Lower leg skin (tissue), 3 donors: ENCODE results near the gene MOGAT2.

Experiments
- CTCF ChIP-seq, 3 donors: fragments of 450-650 bp; IDR thresholded peaks; one replicate each; pipeline ENCODE4 v1.5.1; 2016; ENCODE audit warnings: antibody characterized with exemption in 3 of 3, mild to moderate bottlenecking in 3 of 3, moderate library complexity in 2 of 3
- POLR2A ChIP-seq, 2 donors: fragments of 450-650 bp; IDR thresholded peaks; one replicate each; pipeline ENCODE4 v1.6.1; 2016 to 2017; ENCODE audit warnings: antibody characterized with exemption in 2 of 2, mild to moderate bottlenecking in 1 of 2, moderate library complexity in 1 of 2

GRCh38 chr11:75706260-75706729, 11.3 kb upstream of the MOGAT2 start:
- peak in 1 of 3 donors; percentile 54 for TF ChIP-seq CTCF (IDR thresholded peaks at IDR 0.05)
- no peak for TF ChIP-seq POLR2A (IDR thresholded peaks at IDR 0.05)
